ENCODE measurements around the gene GPX8.

DNA sequence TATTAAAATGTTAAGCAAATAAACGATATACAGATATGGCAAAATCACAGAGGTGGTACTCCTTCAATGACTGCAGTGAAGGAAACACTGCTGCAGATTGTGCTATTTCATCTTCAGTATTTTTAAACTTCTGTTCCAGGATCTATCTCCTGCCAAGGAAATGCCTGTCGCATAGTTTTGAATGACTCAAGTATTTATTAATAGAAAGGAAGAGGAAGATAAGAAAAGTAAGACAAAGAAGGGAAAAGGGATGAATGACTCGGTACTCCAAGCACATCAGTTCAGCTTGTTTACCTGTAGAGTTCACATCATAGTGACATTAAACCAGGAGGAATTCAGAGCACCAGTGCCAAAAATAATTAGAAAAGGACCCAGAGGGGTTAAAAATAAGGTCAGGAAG is 5.1 kb upstream of the GPX8 start:
- TF ChIP-seq, protein P1, sequence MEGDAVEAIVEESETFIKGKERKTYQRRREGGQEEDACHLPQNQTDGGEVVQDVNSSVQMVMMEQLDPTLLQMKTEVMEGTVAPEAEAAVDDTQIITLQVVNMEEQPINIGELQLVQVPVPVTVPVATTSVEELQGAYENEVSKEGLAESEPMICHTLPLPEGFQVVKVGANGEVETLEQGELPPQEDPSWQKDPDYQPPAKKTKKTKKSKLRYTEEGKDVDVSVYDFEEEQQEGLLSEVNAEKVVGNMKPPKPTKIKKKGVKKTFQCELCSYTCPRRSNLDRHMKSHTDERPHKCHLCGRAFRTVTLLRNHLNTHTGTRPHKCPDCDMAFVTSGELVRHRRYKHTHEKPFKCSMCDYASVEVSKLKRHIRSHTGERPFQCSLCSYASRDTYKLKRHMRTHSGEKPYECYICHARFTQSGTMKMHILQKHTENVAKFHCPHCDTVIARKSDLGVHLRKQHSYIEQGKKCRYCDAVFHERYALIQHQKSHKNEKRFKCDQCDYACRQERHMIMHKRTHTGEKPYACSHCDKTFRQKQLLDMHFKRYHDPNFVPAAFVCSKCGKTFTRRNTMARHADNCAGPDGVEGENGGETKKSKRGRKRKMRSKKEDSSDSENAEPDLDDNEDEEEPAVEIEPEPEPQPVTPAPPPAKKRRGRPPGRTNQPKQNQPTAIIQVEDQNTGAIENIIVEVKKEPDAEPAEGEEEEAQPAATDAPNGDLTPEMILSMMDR (IDR thresholded peaks at IDR 0.05), result no peak
- no peak for TF ChIP-seq POLR2A (IDR thresholded peaks at IDR 0.05)

Measured in body of pancreas (tissue), 4 donors.